Upper lobe of left lung (tissue), 6 donors: Measurements from ENCODE around the gene GPR143. TPM values are rescaled to one million over a fixed set of nuclear protein-coding genes. Genes with fewer than 3 reads are reported as not detected.

ENCODE experiments used
- ATAC-seq, 2 donors: fragments of 200-7000 bp; cut with Tn5 transposase; one replicate each; pipeline ENCODE4 v1.9.1; 2022; ENCODE audit warnings: mild to moderate bottlenecking in 2 of 2, moderate library complexity in 2 of 2; ENCODE audit not compliant: low FRiP score in 2 of 2
- DNase-seq, 2 donors: peaks; one replicate each; pipeline ENCODE4 v3.0.0-alpha.2; 2019 to 2020
- H3K27ac ChIP-seq, 4 donors: fragments of 200-600 bp; sonication (generic); one replicate each; pipeline ENCODE4 v1.5.1; 2016 to 2019
- H3K27me3 ChIP-seq, 4 donors: fragments of 200-600 bp; sonication (generic); one replicate each; pipeline ENCODE4 v1.5.1; 2017 to 2019
- H3K36me3 ChIP-seq, 4 donors: fragments of 200-600 bp; sonication (generic); one replicate each; pipeline ENCODE4 v1.5.1; 2016 to 2019
- H3K4me1 ChIP-seq, 4 donors: fragments of 200-600 bp; sonication (generic); one replicate each; pipeline ENCODE4 v1.5.1; 2018 to 2019
- H3K4me3 ChIP-seq, 4 donors: fragments of 200-600 bp; sonication (generic); one replicate each; pipeline ENCODE4 v1.5.1; 2017 to 2019; ENCODE audit warnings: mild to moderate bottlenecking in 2 of 4, moderate library complexity in 1 of 4
- H3K9me3 ChIP-seq, 4 donors: fragments of 200-600 bp; sonication (generic); one replicate each; pipeline ENCODE4 v1.5.1; 2018 to 2019
- CTCF ChIP-seq, 6 experiments: fragments of 450-650 bp in 4 of 6; fragments of 200-600 bp in 2 of 6; sonication (generic) in 2 of 6; IDR thresholded peaks; one replicate each; pipeline ENCODE4 v1.5.1; 2016 to 2019; ENCODE audit warnings: antibody characterized with exemption in 6 of 6
- EP300 ChIP-seq, 4 donors: sonication (generic); formaldehyde crosslinking; IDR thresholded peaks; one replicate each; pipeline ENCODE4 v1.5.1; 2017; ENCODE audit warnings: antibody characterized with exemption in 4 of 4, control low read depth in 2 of 4
- POLR2A ChIP-seq, 4 donors: fragments of 450-650 bp; IDR thresholded peaks; one replicate each; pipeline ENCODE4 v1.5.1; 2016 to 2017; ENCODE audit warnings: antibody characterized with exemption in 4 of 4, mild to moderate bottlenecking in 2 of 4
- POLR2AphosphoS5 ChIP-seq, 2 donors: sonication (generic); formaldehyde crosslinking; IDR thresholded peaks; one replicate each; pipeline ENCODE4 v1.5.1; 2017; ENCODE audit warnings: antibody characterized with exemption in 2 of 2
- WGBS, 2 donors: methylation state at CpG; one replicate each; pipeline ENCODE4 v1.1.5; 2017 to 2018; 5-methylcytosine and 5-hydroxymethylcytosine counted together
- total RNA-seq, 6 donors: library from RNA; depleted of rRNA in 4 of 6; stranded (reverse); fragments of >200 nt in 4 of 6; gene quantifications; one replicate each; pipeline versions ENCODE4 v1.1.0 to v1.2.1, GENCODE V29; 2016 to 2021
- donor health status: DM: no; HTN: no; CAD: no; lungs with moderate emphysema.
- donor health status: DM: no; HTN: yes; CAD: no; lungs with severe emphysema.

The GPR143 gene
- total RNA-seq, 6 donors from 2014 or later, result 0.33 to 2.1 (median 0.84) TPM; not detected in 1

- no peaks in the 10 kb centered on the region for H3K36me3 ChIP-seq
- no peak overlapping the region for H3K27ac ChIP-seq
- H3K9me3 ChIP-seq, result peaks cover 0 to 14% (median 0%) of the 10 kb centered on the region in 4 donors
- 79 to 85% methylated on average over 4 of the region's 4 CpGs for WGBS, 2 donors
- H3K4me1 ChIP-seq, result no peaks in the 10 kb centered on the region
- ATAC-seq (no peak), DNase-seq (no peak)
- H3K27me3 ChIP-seq, result no peaks in the 10 kb centered on the region
- H3K4me3 ChIP-seq, result no peak overlapping the region
- TF ChIP-seq POLR2A (IDR thresholded peaks at IDR 0.05), result no peak
- no peak for TF ChIP-seq POLR2AphosphoS5 (IDR thresholded peaks at IDR 0.05)
- no peak for TF ChIP-seq CTCF (IDR thresholded peaks at IDR 0.05)
- no peak for TF ChIP-seq EP300 (IDR thresholded peaks at IDR 0.05)
Observed at GRCh38 chrX:9802737-9803136, 37.1 kb upstream of the GPR143 start.

DNA sequence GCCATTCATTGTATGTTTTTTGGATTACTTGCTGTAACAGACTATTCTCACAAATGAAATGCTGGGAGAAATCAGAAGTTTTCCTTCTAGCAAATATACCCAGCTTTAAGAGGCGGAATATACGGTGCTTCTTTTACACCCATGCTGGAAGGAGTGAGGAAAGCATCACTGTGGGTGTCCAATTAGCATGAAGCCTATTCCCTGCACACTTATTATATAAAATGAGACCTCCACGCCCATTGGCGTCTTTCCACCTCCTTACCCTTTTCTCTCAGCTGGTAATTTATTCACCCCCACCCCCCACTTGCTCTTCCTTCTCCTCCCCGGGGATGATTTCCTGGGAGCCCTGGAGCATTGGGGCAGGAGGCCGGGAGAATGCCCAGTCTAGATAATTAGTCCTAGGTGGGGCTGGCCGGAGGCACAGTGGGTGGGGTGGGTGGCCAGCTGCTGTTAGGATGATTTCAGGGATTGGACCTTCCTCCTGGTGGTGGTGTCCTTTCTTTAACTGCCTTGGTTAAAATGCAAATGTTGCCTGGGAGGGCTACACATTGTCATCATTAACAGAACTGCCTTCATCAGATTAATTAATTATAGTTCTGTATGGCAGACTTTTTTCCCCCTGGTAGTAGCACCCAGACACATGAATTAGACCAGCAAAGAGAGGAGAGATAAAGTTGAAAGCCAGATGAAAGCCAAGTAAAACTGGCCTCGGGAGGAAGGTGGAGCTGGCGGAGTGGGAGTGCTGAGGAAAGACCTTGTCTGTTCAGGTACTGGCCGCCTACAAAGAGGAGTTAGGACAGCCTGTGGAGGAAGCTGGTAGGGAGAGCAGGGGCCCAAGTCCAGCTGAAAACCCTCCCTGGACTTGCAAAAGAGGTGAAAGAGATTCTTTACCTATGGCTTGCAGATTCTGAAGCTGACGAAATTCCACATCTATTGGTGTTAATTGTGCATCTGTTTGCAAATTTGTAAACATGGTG, 32.0 kb upstream of the GPR143 start:
- Histone ChIP-seq H3K27me3 (no peaks in the 10 kb centered on the region), H3K4me1 (no peaks in the 10 kb centered on the region), H3K36me3 (no peaks in the 10 kb centered on the region), H3K27ac (no peak overlapping the region), H3K4me3 (no peak overlapping the region), H3K9me3 (peaks cover 0 to 14% (median 0%) of the 10 kb centered on the region in 4 donors)
- WGBS, 2 donors, result 71% methylated on average over 10 to 11 of the region's 11 CpGs
- DNase-seq (no peak), ATAC-seq (no peak)
- no peak for TF ChIP-seq POLR2AphosphoS5 (IDR thresholded peaks at IDR 0.05)
- no peak for TF ChIP-seq CTCF (IDR thresholded peaks at IDR 0.05)

DNA sequence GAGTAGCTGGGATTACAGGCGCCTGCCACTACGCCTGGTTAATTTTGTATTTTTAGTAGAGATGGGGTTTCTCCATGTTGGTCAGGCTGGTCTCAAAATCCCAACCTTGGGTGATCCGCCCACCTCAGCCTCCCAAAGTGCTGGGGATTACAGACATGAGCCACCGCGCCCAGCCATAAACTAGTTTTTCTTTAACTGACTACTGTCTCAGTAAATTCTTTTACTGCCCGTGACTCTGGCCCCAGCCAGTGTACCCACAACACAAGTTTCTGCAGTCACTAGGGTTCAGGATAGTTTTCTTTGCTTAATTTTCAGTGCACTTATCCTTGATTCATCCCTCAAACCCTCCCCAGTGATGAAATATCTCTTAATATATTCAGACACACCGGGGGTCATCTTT, 28.8 kb upstream of the GPR143 start:
- Histone ChIP-seq H3K4me3 (no peak overlapping the region), H3K36me3 (no peaks in the 10 kb centered on the region), H3K27ac (no peak overlapping the region), H3K9me3 (peaks cover 0 to under 1% (median 0%) of the 10 kb centered on the region in 4 donors), H3K27me3 (no peaks in the 10 kb centered on the region), H3K4me1 (no peaks in the 10 kb centered on the region)
- 90 to 96% methylated on average over 7 of the region's 7 CpGs for WGBS, 2 donors
- ATAC-seq, result no peak
- DNase-seq, result no peak
- TF ChIP-seq POLR2A (IDR thresholded peaks at IDR 0.05) (no peak), CTCF (IDR thresholded peaks at IDR 0.05) (no peak), EP300 (IDR thresholded peaks at IDR 0.05) (no peak), POLR2AphosphoS5 (IDR thresholded peaks at IDR 0.05) (no peak)

DNA sequence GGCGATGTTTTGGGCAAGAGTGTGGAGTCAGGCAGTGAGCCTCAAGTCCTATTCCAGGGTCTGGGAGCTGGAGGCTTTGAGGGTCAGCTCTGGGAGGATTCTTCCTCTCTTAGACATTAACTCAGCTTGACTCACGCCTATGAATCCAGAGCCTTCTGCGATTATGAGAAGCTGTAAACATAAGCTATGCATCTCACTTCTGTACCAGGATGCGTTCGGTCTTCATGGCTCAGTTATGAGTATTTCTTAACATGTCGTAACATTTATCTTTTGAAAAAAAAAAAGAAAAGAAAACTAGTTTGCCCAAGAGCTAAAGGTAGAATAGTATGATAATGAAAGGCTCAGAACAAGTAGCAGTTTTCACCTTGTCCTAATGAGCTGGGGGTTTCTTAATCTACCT, 25.2 kb upstream of the GPR143 start:
- Histone ChIP-seq H3K4me1 (peaks cover 0 to 17% (median 0%) of the 10 kb centered on the region in 4 donors), H3K27ac (no peak overlapping the region), H3K36me3 (no peaks in the 10 kb centered on the region), H3K27me3 (peaks cover 0 to 12% (median 0%) of the 10 kb centered on the region in 4 donors), H3K9me3 (no peaks in the 10 kb centered on the region), H3K4me3 (no peak overlapping the region)
- ATAC-seq (no peak), DNase-seq (no peak)
- 79 to 81% methylated on average over 6 of the region's 6 CpGs for WGBS, 2 donors
- no peak for TF ChIP-seq CTCF (IDR thresholded peaks at IDR 0.05)
- TF ChIP-seq POLR2AphosphoS5 (IDR thresholded peaks at IDR 0.05), result no peak
- TF ChIP-seq POLR2A (IDR thresholded peaks at IDR 0.05), result no peak
- TF ChIP-seq EP300 (IDR thresholded peaks at IDR 0.05), result no peak
